CD4-positive, alpha-beta T cell treated with Interleukin-21 for 1 hour (primary cell): ENCODE measurements around the gene ROPN1B.
"Not testable (repeated sequence)": the region's sequence is repeated elsewhere in the genome, so short reads cannot be mapped to it uniquely, and the experiment has no call there.

Source experiments
- DNase-seq: peaks from one replicate; pipeline ENCODE4 v3.0.0-alpha.2; 2020

Gene ROPN1B

GRCh38 chr3:125968701-125969592, at the start of gene ROPN1B:
ROPN1B (plus strand) TSS chr3:125969178; CDS start chr3:125972055, 2,877 bp downstream.
- DNase-seq: not testable (repeated sequence)

GRCh38 chr3:125920191-125920590, 48.8 kb upstream of the ROPN1B start:
- not testable (repeated sequence) for DNase-seq

- DNase-seq: not testable (repeated sequence)
Measured at GRCh38 chr3:125920751-125921279, 48.2 kb upstream of the ROPN1B start.

- peak; percentile 56 for DNase-seq
Measured at GRCh38 chr3:125921712-125922111, 47.3 kb upstream of the ROPN1B start.

- not testable (repeated sequence) for DNase-seq
Measured at GRCh38 chr3:125923324-125924115, 45.5 kb upstream of the ROPN1B start.

GRCh38 chr3:125924276-125924675, 44.7 kb upstream of the ROPN1B start:
- DNase-seq: not testable (repeated sequence)

- not testable (repeated sequence) for DNase-seq
Measured at GRCh38 chr3:125925727-125926126, 43.3 kb upstream of the ROPN1B start.

- DNase-seq: peak; percentile 65
Measured at GRCh38 chr3:125928771-125929545, 40.0 kb upstream of the ROPN1B start.

- not testable (repeated sequence) for DNase-seq
Measured at GRCh38 chr3:125929765-125930164, 39.2 kb upstream of the ROPN1B start.

- DNase-seq: not testable (repeated sequence)
Measured at GRCh38 chr3:125931355-125931880, 37.6 kb upstream of the ROPN1B start.

- DNase-seq: not testable (repeated sequence)
Measured at GRCh38 chr3:125933397-125934173, 35.4 kb upstream of the ROPN1B start.

GRCh38 chr3:125935252-125935874, 33.6 kb upstream of the ROPN1B start:
- DNase-seq: not testable (repeated sequence)

- DNase-seq: not testable (repeated sequence)
Measured at GRCh38 chr3:125936210-125936815, 32.7 kb upstream of the ROPN1B start.

GRCh38 chr3:125936891-125937290, 32.1 kb upstream of the ROPN1B start:
- DNase-seq: not testable (repeated sequence)

GRCh38 chr3:125947806-125948205, 21.2 kb upstream of the ROPN1B start:
- DNase-seq: not testable (repeated sequence)

GRCh38 chr3:125948901-125949300, 20.1 kb upstream of the ROPN1B start:
- not testable (repeated sequence) for DNase-seq

GRCh38 chr3:125951176-125951575, 17.8 kb upstream of the ROPN1B start:
- DNase-seq: not testable (repeated sequence)

GRCh38 chr3:125957020-125957419, 12.0 kb upstream of the ROPN1B start:
- not testable (repeated sequence) for DNase-seq

GRCh38 chr3:125957674-125958510, 11.1 kb upstream of the ROPN1B start:
- DNase-seq: no peak
